ENCODE measurements around the gene TNFSF4.
A peak's percentile ranks its signal among the peaks of the same experiment; 100 is the strongest.

TNFSF4 gene

GRCh38 chr1:173210716-173211231 lies 3.6 kb upstream of the TNFSF4 start:
- DNase-seq: no peak

- DNase-seq: no peak
Measured at GRCh38 chr1:173210283-173210682, 3.2 kb upstream of the TNFSF4 start.

GRCh38 chr1:173208868-173209267 lies 1.7 kb upstream of the TNFSF4 start:
- no peak for DNase-seq

GRCh38 chr1:173208146-173208545 lies 1.0 kb upstream of the TNFSF4 start:
- DNase-seq: no peak

- no peak for DNase-seq
Measured at GRCh38 chr1:173205146-173206051, 1.7 kb downstream of the TNFSF4 start.

- no peak for DNase-seq
Measured at GRCh38 chr1:173204693-173205092, 2.4 kb downstream of the TNFSF4 start.

GRCh38 chr1:173202424-173203145 lies 4.5 kb downstream of the TNFSF4 start:
- DNase-seq: peak in 8 of 56 donors; percentile 1 to 27 (median 4)

GRCh38 chr1:173201969-173202368 lies 5.2 kb downstream of the TNFSF4 start:
- DNase-seq: no peak

- no peak for DNase-seq
Measured at GRCh38 chr1:173195596-173196088, 11.5 kb downstream of the TNFSF4 start.

GRCh38 chr1:173193639-173194038 lies 13.5 kb downstream of the TNFSF4 start:
- no peak for DNase-seq

GRCh38 chr1:173191011-173191705 lies 16.0 kb downstream of the TNFSF4 start:
- DNase-seq: no peak

GRCh38 chr1:173190101-173190936 lies 16.8 kb downstream of the TNFSF4 start:
- peak in 42 of 56 donors; percentile 3 to 76 (median 22) for DNase-seq

- no peak for DNase-seq
Measured at GRCh38 chr1:173187671-173188237, 19.4 kb downstream of the TNFSF4 start.

- DNase-seq: no peak
Measured at GRCh38 chr1:173181791-173182190, 25.3 kb downstream of the TNFSF4 start.

GRCh38 chr1:173176246-173176645 lies 30.9 kb downstream of the TNFSF4 start:
- no peak for DNase-seq

- DNase-seq: no peak
Measured at GRCh38 chr1:173175514-173176145, 31.5 kb downstream of the TNFSF4 start.

- DNase-seq: no peak
Measured at GRCh38 chr1:173173388-173173787, 33.7 kb downstream of the TNFSF4 start.

GRCh38 chr1:173171152-173171551 lies 36.0 kb downstream of the TNFSF4 start:
- DNase-seq: no peak

- no peak for DNase-seq
Measured at GRCh38 chr1:173168941-173169340, 38.2 kb downstream of the TNFSF4 start.

GRCh38 chr1:173164686-173165085 lies 42.4 kb downstream of the TNFSF4 start:
- DNase-seq: no peak
